Osteoblast (primary cell): Measurements from ENCODE around the gene FAM181A. TPM values are rescaled to one million over a fixed set of nuclear protein-coding genes. Genes with fewer than 3 reads are reported as not detected.

ENCODE experiments used
- DNase-seq: peaks from one replicate; pipeline ENCODE4 v3.0.0; 2011; ENCODE audit warnings: low spot score, mixed read lengths; ENCODE audit not compliant: insufficient read length; ENCODE audit errors: missing footprints
- H2AFZ ChIP-seq: 2 replicates; pipeline ENCODE4 v1.6.0; 2011; ENCODE audit warnings: mild to moderate bottlenecking, low read length
- H3K27ac ChIP-seq: 2 replicates; pipeline ENCODE4 v1.5.1; 2011; ENCODE audit warnings: mild to moderate bottlenecking, low read depth, low read length, moderate library complexity
- H3K27me3 ChIP-seq: 2 replicates; pipeline ENCODE4 v1.6.0; 2012; ENCODE audit warnings: mild to moderate bottlenecking, control low read depth, inconsistent platforms, low read length, moderate library complexity; ENCODE audit not compliant: insufficient read depth
- H3K36me3 ChIP-seq: 2 replicates; pipeline ENCODE4 v1.5.1; 2011; ENCODE audit warnings: mild to moderate bottlenecking, low read length, control low read depth, moderate library complexity; ENCODE audit not compliant: insufficient read depth
- H3K4me1 ChIP-seq: 2 replicates; pipeline ENCODE4 v1.5.1; 2011; ENCODE audit warnings: mild to moderate bottlenecking, low read length, control low read depth, moderate library complexity; ENCODE audit not compliant: insufficient read depth
- H3K4me2 ChIP-seq: 2 replicates; pipeline ENCODE4 v1.6.0; 2011; ENCODE audit warnings: mild to moderate bottlenecking, low read length; ENCODE audit not compliant: insufficient read depth
- H3K4me3 ChIP-seq: fragments of 200-600 bp; sonication (generic); 3 replicates; pipeline ENCODE4 v1.5.1; 2012; ENCODE audit warnings: mild to moderate bottlenecking, low read length, inconsistent platforms; ENCODE audit not compliant: insufficient read depth
- H3K79me2 ChIP-seq: 2 replicates; pipeline ENCODE4 v1.6.0; 2012; ENCODE audit warnings: mild to moderate bottlenecking, low read length, control low read depth, inconsistent platforms; ENCODE audit not compliant: insufficient read depth
- H3K9me3 ChIP-seq: 2 replicates; pipeline ENCODE4 v1.5.1; 2011; ENCODE audit warnings: low read depth, low read length, control low read depth
- H4K20me1 ChIP-seq: 2 replicates; pipeline ENCODE4 v1.6.0; 2012; ENCODE audit warnings: mild to moderate bottlenecking, low read length, control low read depth; ENCODE audit not compliant: insufficient read depth
- total RNA-seq: library from RNA; depleted of rRNA; stranded (reverse); fragments of >200 nt; gene quantifications from 2 replicates; pipeline ENCODE4 v1.2.3, GENCODE V29; 2012
- TF ChIP-seq, protein P1 (sequence below): IDR thresholded peaks from 2 replicates; pipeline ENCODE4 v1.5.1; 2011; ENCODE audit warnings: mild to moderate bottlenecking, low read depth, low read length, moderate library complexity; ENCODE audit errors: extremely low read depth

The FAM181A gene
- total RNA-seq, 1 donor: not detected

DNA sequence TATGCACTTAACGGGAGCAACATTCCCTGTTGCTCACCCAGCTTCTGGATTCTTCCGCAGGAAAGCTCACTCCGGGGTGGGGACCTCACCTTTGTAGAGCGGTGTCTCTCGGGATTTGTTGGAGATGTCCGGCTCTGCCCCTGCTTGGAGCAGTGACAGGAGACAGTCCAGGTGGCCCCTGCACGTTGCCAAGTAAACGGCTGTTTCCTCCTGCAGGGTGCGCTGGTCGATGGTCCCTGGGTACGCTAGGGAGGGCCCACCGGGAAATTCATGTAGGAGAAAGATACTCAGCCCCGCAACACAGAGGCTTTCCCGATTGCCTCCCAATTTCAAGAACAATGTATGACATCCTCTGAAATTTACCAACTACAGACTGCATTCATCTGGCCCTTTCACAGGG lies 26.1 kb downstream of the FAM181A start:
- Histone ChIP-seq H3K27me3 (peaks cover 4% of the 10 kb centered on the region), H3K9me3 (no peaks in the 10 kb centered on the region), H3K79me2 (no peaks in the 10 kb centered on the region), H3K4me2 (no peak overlapping the region), H3K27ac (no peak overlapping the region), H4K20me1 (no peaks in the 10 kb centered on the region), H3K36me3 (no peaks in the 10 kb centered on the region), H2AFZ (no peak overlapping the region), H3K4me1 (no peaks in the 10 kb centered on the region), H3K4me3 (no peak overlapping the region)
- TF ChIP-seq, protein P1, sequence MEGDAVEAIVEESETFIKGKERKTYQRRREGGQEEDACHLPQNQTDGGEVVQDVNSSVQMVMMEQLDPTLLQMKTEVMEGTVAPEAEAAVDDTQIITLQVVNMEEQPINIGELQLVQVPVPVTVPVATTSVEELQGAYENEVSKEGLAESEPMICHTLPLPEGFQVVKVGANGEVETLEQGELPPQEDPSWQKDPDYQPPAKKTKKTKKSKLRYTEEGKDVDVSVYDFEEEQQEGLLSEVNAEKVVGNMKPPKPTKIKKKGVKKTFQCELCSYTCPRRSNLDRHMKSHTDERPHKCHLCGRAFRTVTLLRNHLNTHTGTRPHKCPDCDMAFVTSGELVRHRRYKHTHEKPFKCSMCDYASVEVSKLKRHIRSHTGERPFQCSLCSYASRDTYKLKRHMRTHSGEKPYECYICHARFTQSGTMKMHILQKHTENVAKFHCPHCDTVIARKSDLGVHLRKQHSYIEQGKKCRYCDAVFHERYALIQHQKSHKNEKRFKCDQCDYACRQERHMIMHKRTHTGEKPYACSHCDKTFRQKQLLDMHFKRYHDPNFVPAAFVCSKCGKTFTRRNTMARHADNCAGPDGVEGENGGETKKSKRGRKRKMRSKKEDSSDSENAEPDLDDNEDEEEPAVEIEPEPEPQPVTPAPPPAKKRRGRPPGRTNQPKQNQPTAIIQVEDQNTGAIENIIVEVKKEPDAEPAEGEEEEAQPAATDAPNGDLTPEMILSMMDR: no peak
- DNase-seq: no peak

DNA sequence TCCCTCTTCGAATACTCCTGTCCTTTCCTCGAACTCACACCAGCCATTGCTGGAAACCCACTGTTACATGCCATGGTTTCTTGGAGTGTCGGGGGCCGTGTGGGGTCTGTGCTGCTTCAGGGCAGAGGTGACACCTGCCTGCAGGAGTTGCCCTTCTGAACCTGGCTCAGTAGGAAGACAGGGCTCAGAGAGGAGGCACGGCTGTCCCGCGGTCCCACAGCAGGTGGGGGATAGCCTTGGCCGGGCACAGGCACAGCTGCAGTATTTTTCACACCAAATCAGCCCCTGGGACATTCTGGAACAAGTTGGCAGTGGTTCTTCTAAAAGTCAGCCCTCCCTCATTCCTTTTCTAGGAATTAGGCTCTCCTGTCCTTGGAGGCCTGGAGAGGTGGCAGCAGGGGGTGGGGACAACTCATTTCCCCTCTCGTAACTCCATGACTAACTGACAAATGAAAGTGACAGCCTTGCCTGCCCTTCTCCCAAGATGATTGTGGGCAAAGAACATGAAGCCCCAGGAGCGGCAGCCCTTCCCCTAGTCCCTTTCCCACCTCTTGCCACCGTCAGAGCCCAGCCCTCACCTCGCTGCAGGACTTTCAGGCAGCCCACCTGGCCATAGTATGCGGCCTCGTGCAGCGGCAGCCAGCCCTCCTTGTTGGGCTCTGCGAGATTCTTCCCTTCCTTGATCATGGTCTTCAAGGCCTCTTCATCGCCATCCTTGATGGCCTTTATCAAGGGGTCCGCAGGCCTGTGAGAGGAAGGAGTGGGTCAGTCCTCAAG lies 26.8 kb downstream of the FAM181A start:
- Histone ChIP-seq H3K79me2 (no peaks in the 10 kb centered on the region), H3K36me3 (no peaks in the 10 kb centered on the region), H3K4me1 (peaks cover 3% of the 10 kb centered on the region), H2AFZ (no peak overlapping the region), H3K4me2 (no peak overlapping the region), H4K20me1 (no peaks in the 10 kb centered on the region), H3K9me3 (no peaks in the 10 kb centered on the region), H3K4me3 (no peak overlapping the region), H3K27me3 (peaks cover 4% of the 10 kb centered on the region), H3K27ac (no peak overlapping the region)
- DNase-seq: peak; percentile 88
- TF ChIP-seq, protein P1: no peak

DNA sequence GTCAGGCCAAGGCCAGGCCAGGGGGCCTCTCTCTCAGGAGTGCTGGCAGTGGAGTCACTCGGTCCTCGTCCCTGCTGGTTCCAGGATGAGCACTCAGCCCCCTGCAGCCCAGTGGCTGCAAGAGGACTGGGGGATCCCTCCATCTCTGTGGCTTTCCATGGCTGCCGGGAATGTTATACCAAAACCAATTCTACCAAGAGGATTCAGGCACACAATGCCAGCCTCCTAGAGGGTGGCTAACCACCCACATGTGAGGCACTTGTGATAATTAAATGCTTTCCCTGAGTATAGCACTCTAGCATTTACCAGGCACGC lies 27.3 kb downstream of the FAM181A start:
- no peaks in the 10 kb centered on the region for H3K79me2 ChIP-seq
- peaks cover 7% of the 10 kb centered on the region for H3K4me1 ChIP-seq
- no peak overlapping the region for H3K27ac ChIP-seq
- no peak overlapping the region for H3K4me3 ChIP-seq
- H3K9me3 ChIP-seq: no peaks in the 10 kb centered on the region
- H3K4me2 ChIP-seq: no peak overlapping the region
- DNase-seq: no peak
- H4K20me1 ChIP-seq: no peaks in the 10 kb centered on the region
- no peak overlapping the region for H2AFZ ChIP-seq
- no peaks in the 10 kb centered on the region for H3K36me3 ChIP-seq
- peaks cover 4% of the 10 kb centered on the region for H3K27me3 ChIP-seq
- TF ChIP-seq, protein P1: no peak

DNA sequence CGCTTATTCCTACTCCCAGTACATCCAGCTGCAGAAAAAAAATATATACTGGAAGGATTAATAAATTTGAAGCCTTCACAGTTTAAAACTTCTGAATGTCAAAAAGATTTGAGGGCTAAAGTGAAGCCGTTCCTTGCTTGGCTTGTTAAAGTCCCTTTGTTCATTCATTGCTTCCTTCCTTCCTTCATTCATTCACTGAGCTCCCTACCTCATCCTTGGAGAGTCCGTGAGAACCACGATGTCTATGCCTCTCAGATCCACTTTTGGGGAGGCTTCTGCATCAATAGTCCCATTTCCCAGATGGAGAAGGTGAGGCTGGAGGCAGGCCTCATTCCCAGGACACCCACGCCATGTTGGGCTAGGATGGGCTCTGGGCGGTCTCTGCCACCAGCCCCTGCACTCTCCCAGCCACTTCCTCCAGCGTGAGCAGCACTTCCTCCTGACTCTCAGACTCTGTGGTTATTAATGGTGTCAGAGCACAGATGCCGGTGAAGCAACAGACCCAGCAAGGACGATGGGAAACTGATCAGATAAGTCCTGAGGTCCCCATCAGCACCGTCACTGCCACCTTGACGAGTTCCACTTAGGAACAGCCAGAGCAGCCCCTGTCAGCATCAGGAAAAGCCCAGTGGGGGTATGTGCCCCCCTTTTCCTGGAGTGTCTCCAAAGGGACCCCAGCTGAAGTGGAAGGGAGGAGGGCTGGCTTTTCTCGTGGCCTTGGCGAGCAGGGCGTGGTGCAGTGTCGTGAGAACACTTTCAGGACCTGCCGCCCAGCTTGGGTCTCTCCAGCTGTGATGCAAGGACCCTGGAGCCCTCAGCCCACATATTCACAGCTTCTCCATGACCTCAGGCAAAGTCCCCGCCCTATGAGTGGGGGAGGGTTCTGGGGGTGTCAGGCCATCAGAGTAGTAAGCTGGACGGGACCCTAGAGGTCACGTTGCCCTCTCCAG lies 28.0 kb downstream of the FAM181A start:
- no peak overlapping the region for H3K4me3 ChIP-seq
- no peaks in the 10 kb centered on the region for H3K36me3 ChIP-seq
- H3K9me3 ChIP-seq: no peaks in the 10 kb centered on the region
- H3K27ac ChIP-seq: no peak overlapping the region
- DNase-seq: peak; percentile 45
- no peak overlapping the region for H2AFZ ChIP-seq
- TF ChIP-seq, protein P1: no peak
- H3K4me2 ChIP-seq: no peak overlapping the region
- no peaks in the 10 kb centered on the region for H3K79me2 ChIP-seq
- H3K4me1 ChIP-seq: peaks cover 14% of the 10 kb centered on the region
- peaks cover 4% of the 10 kb centered on the region for H3K27me3 ChIP-seq
- no peaks in the 10 kb centered on the region for H4K20me1 ChIP-seq
